Activated naive CD4-positive, alpha-beta T cell treated with anti-CD3 and anti-CD28 coated beads for 36 hours (primary cell): ENCODE measurements around the gene FXYD6. TPM values are rescaled to one million over a fixed set of nuclear protein-coding genes. Genes with fewer than 3 reads are reported as not detected.

Experiments used
- CTCF ChIA-PET: fragments of 350-600 bp; sonication (Branson Sonifier 250); formaldehyde crosslinking; loops from one replicate; lab custom pipeline; 2021; ENCODE audit warnings: antibody characterized with exemption; lab: Charles Lee
- DNase-seq: peaks from one replicate; pipeline ENCODE4 v3.0.0-alpha.2; 2020
- H3K27ac Mint-ChIP-seq: one replicate; pipeline ENCODE4 v1.8.0; 2021; ENCODE audit warnings: mild to moderate bottlenecking, mixed read lengths
- H3K27me3 Mint-ChIP-seq: one replicate; pipeline ENCODE4 v1.8.0; 2021; ENCODE audit warnings: low read depth, mixed read lengths
- H3K36me3 Mint-ChIP-seq: one replicate; pipeline ENCODE4 v1.8.0; 2021; ENCODE audit warnings: low read depth, mixed read lengths
- H3K4me1 Mint-ChIP-seq: one replicate; pipeline ENCODE4 v1.8.0; 2021; ENCODE audit warnings: low read depth, mixed read lengths
- H3K4me3 Mint-ChIP-seq: one replicate; pipeline ENCODE4 v1.8.0; 2021; ENCODE audit warnings: mild to moderate bottlenecking, moderate library complexity, mixed read lengths
- H3K9me3 Mint-ChIP-seq: one replicate; pipeline ENCODE4 v1.8.0; 2021; ENCODE audit warnings: mixed read lengths
- intact Hi-C: fragments of 100-400 bp; cut with micrococcal nuclease; formaldehyde crosslinking; loops from one replicate; pipeline ENCODE4 v1.15.1; 2023
- total RNA-seq, 2 experiments: library from RNA; stranded (reverse); gene quantifications; one replicate each; pipeline ENCODE4 v1.2.3, GENCODE V29; 2021

The FXYD6 gene
- total RNA-seq, 2 experiments from 2014 or later, result not detected

GRCh38 chr11:117908959-117909610, 32.6 kb upstream of the FXYD6 start:
- Mint-ChIP-seq H3K9me3 (no peaks in the 10 kb centered on the region), H3K36me3 (no peaks in the 10 kb centered on the region), H3K4me3 (no peak overlapping the region), H3K27ac (no peak overlapping the region), H3K4me1 (peaks cover 8% of the 10 kb centered on the region), H3K27me3 (no peaks in the 10 kb centered on the region)
- intact Hi-C loops, result loop anchor here (2.0 kb wide), 1 partner anchor 38 kb away; no protein-coding TSS in a partner anchor
- DNase-seq, result peak; percentile 27
- CTCF ChIA-PET, result interaction anchor here (0.5 to 1.3 kb wide), 2 partner anchors 17 to 94 kb away, joined by 3 to 4 read pairs; no protein-coding TSS in a partner anchor

- intact Hi-C loops, result loop anchor here (2.0 kb wide), 1 partner anchor 38 kb away; no protein-coding TSS in a partner anchor
- H3K36me3 Mint-ChIP-seq, result no peaks in the 10 kb centered on the region
- H3K9me3 Mint-ChIP-seq, result no peaks in the 10 kb centered on the region
- DNase-seq, result no peak
- CTCF ChIA-PET, result interaction anchor here (0.9 to 1.4 kb wide), 4 partner anchors 39 to 146 kb away, joined by 3 to 11 read pairs (median 4); no protein-coding TSS in a partner anchor
- no peaks in the 10 kb centered on the region for H3K27me3 Mint-ChIP-seq
- H3K4me1 Mint-ChIP-seq, result peaks cover 8% of the 10 kb centered on the region
- H3K4me3 Mint-ChIP-seq, result no peak overlapping the region
- no peak overlapping the region for H3K27ac Mint-ChIP-seq
These were observed 31.8 kb upstream of the FXYD6 start for GRCh38 chr11:117908109-117908895.

- peaks cover 8% of the 10 kb centered on the region for H3K4me1 Mint-ChIP-seq
- no peaks in the 10 kb centered on the region for H3K9me3 Mint-ChIP-seq
- no peaks in the 10 kb centered on the region for H3K36me3 Mint-ChIP-seq
- H3K27ac Mint-ChIP-seq, result no peak overlapping the region
- H3K27me3 Mint-ChIP-seq, result no peaks in the 10 kb centered on the region
- peak; percentile 79 for DNase-seq
- intact Hi-C loops, result loop anchor here (2.0 kb wide), 1 partner anchor 39 kb away; no protein-coding TSS in a partner anchor
- CTCF ChIA-PET, result interaction anchor here (0.6 to 1.4 kb wide), 5 partner anchors 40 to 147 kb away, joined by 3 to 11 read pairs (median 5); partner anchors contain the start of gene IL10RA
- peak overlapping the region; percentile 57 for H3K4me3 Mint-ChIP-seq
These were observed 31.0 kb upstream of the FXYD6 start for GRCh38 chr11:117907276-117908108.

DNA sequence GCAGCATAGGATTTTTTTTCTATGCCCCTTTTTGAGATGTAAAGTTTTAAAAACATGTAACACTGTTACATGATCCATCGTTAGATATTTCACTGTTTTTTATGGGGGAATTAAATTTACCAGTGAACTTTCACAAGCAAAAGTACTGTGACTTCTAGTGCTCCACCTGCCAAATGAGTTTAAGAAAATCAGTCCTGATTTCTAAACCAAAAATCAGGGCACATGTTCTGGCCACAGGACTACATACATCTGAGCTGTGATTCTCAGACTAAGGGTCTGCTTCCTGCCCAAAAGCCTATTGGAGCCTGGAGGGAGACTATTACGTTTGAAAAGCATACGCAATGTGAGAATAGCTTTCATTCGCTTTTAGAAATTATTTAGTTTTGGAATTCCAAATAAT, 30.3 kb upstream of the FXYD6 start:
- peaks cover 8% of the 10 kb centered on the region for H3K4me1 Mint-ChIP-seq
- no peaks in the 10 kb centered on the region for H3K27me3 Mint-ChIP-seq
- H3K27ac Mint-ChIP-seq, result no peak overlapping the region
- no peaks in the 10 kb centered on the region for H3K36me3 Mint-ChIP-seq
- intact Hi-C loops, result no loop called here
- no peak overlapping the region for H3K4me3 Mint-ChIP-seq
- no peaks in the 10 kb centered on the region for H3K9me3 Mint-ChIP-seq
- CTCF ChIA-PET, result interaction anchor here (0.9 to 1.4 kb wide), 2 partner anchors 41 to 79 kb away, joined by 3 to 11 read pairs; partner anchors contain the start of gene IL10RA
- no peak for DNase-seq

- intact Hi-C loops, result no loop called here
- H3K9me3 Mint-ChIP-seq, result no peaks in the 10 kb centered on the region
- CTCF ChIA-PET, result interaction anchor here (0.6 to 2.2 kb wide), 2 partner anchors 41 to 220 kb away, joined by 3 to 10 read pairs; no protein-coding TSS in a partner anchor
- H3K27me3 Mint-ChIP-seq, result no peaks in the 10 kb centered on the region
- no peak for DNase-seq
- peaks cover 8% of the 10 kb centered on the region for H3K4me1 Mint-ChIP-seq
- H3K4me3 Mint-ChIP-seq, result no peak overlapping the region
- H3K36me3 Mint-ChIP-seq, result no peaks in the 10 kb centered on the region
- H3K27ac Mint-ChIP-seq, result no peak overlapping the region
These were observed 29.7 kb upstream of the FXYD6 start for GRCh38 chr11:117906126-117906525.

GRCh38 chr11:117905524-117905923, 29.1 kb upstream of the FXYD6 start:
- no peaks in the 10 kb centered on the region for H3K36me3 Mint-ChIP-seq
- H3K4me3 Mint-ChIP-seq, result no peak overlapping the region
- DNase-seq, result no peak
- CTCF ChIA-PET, result interaction anchor here (0.6 to 2.2 kb wide), 2 partner anchors 42 to 220 kb away, joined by 3 to 10 read pairs; no protein-coding TSS in a partner anchor
- H3K27me3 Mint-ChIP-seq, result no peaks in the 10 kb centered on the region
- intact Hi-C loops, result no loop called here
- peaks cover 8% of the 10 kb centered on the region for H3K4me1 Mint-ChIP-seq
- no peaks in the 10 kb centered on the region for H3K9me3 Mint-ChIP-seq
- no peak overlapping the region for H3K27ac Mint-ChIP-seq

- H3K27me3 Mint-ChIP-seq, result no peaks in the 10 kb centered on the region
- peaks cover 8% of the 10 kb centered on the region for H3K4me1 Mint-ChIP-seq
- DNase-seq, result no peak
- intact Hi-C loops, result loop anchor here (1.0 kb wide), 2 partner anchors 59 to 80 kb away; no protein-coding TSS in a partner anchor
- H3K36me3 Mint-ChIP-seq, result no peaks in the 10 kb centered on the region
- CTCF ChIA-PET, result interaction anchor here (1.0 to 2.2 kb wide), 7 partner anchors 11 to 149 kb away, joined by 3 to 10 read pairs (median 5); no protein-coding TSS in a partner anchor
- no peaks in the 10 kb centered on the region for H3K9me3 Mint-ChIP-seq
- H3K4me3 Mint-ChIP-seq, result no peak overlapping the region
- no peak overlapping the region for H3K27ac Mint-ChIP-seq
These were observed 27.3 kb upstream of the FXYD6 start for GRCh38 chr11:117903505-117904382.

GRCh38 chr11:117902001-117902845, 25.8 kb upstream of the FXYD6 start:
- H3K27ac Mint-ChIP-seq, result no peak overlapping the region
- CTCF ChIA-PET, result interaction anchor here (1.1 to 1.2 kb wide), 2 partner anchors 44 to 93 kb away, joined by 3 to 4 read pairs; no protein-coding TSS in a partner anchor

DNA sequence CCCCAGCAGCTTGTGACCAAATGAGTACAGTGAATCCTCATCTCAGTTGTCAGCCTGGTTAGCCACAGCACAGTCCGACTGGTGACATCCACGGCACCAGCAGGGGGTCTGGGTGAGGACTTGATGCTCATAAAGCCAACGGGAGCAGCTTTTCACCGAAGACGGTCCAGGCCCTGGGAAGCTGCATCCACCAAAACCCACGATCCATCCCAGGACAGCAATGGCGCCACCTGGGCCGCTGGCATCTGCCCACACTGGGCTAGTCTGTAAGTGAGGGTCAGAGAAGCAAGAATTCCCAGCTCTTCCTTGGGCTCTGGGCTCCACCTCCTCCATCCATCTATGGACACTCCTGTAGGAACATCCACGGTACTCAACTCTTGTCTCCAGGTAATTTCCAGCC, 25.1 kb upstream of the FXYD6 start:
- intact Hi-C loops, result no loop called here
- no peak overlapping the region for H3K4me3 Mint-ChIP-seq
- no peaks in the 10 kb centered on the region for H3K4me1 Mint-ChIP-seq
- no peaks in the 10 kb centered on the region for H3K36me3 Mint-ChIP-seq
- DNase-seq, result no peak
- no peaks in the 10 kb centered on the region for H3K9me3 Mint-ChIP-seq
- CTCF ChIA-PET, result no interaction called here
- H3K27me3 Mint-ChIP-seq, result no peaks in the 10 kb centered on the region
- no peak overlapping the region for H3K27ac Mint-ChIP-seq

More at GRCh38 chr11:117902001-117902845, 25.8 kb upstream of the FXYD6 start:
- Mint-ChIP-seq H3K36me3 (no peaks in the 10 kb centered on the region), H3K4me1 (peaks cover 1% of the 10 kb centered on the region), H3K4me3 (no peak overlapping the region), H3K9me3 (no peaks in the 10 kb centered on the region), H3K27me3 (no peaks in the 10 kb centered on the region)
- DNase-seq, result no peak
- intact Hi-C loops, result no loop called here

- Mint-ChIP-seq H3K9me3 (no peaks in the 10 kb centered on the region), H3K4me1 (no peaks in the 10 kb centered on the region), H3K27me3 (no peaks in the 10 kb centered on the region), H3K36me3 (no peaks in the 10 kb centered on the region), H3K27ac (no peak overlapping the region), H3K4me3 (no peak overlapping the region)
- DNase-seq, result no peak
- CTCF ChIA-PET, result no interaction called here
- intact Hi-C loops, result no loop called here
These were observed 24.4 kb upstream of the FXYD6 start for GRCh38 chr11:117900720-117901440.
